ENCODE data around the gene C1GALT1.
"Not testable (repeated sequence)": the region's sequence is repeated elsewhere in the genome, so short reads cannot be mapped to it uniquely, and the experiment has no call there.

DNA sequence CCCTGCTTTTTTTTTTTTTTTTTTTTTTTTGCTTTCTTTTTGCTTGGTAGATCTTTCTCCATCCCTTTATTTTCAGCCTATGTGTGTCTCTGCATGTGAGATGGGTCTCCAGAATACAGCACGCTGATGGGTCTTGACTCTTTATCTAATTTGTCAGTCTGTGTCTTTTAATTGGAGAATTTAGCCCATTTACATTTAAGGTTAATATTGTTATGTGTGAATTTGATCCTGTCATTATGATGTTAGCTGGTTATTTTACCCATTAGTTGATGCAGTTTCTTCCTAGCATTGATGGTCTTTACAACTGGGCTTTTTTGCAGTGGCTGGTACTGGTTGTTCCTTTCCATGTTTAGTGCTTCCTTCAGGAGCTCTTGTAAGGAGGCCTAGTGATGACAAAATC, 38.9 kb upstream of the C1GALT1 start:
- not testable (repeated sequence) for TF ChIP-seq RAD21 (IDR thresholded peaks at IDR 0.05; ENCODE audit: low read depth); POLR2A (IDR thresholded peaks at IDR 0.05; ENCODE audit: borderline replicate concordance, extremely low read depth, insufficient read depth, insufficient read length)

Data from HCT116 (cell line).